Hepatocyte (in vitro differentiated cells): ENCODE data around the gene FRMD3. TPM values are rescaled to one million over a fixed set of nuclear protein-coding genes. Genes with fewer than 3 reads are reported as not detected.

Experiments used
- DNase-seq: peaks from one replicate; pipeline ENCODE4 v3.0.0-alpha.2; 2016; ENCODE audit warnings: low spot score
- H2AFZ ChIP-seq: fragments of 200-600 bp; sonication (generic); 2 replicates; pipeline ENCODE4 v1.6.0; 2016; ENCODE audit warnings: antibody characterized with exemption, mild to moderate bottlenecking
- H3K27ac ChIP-seq: fragments of 200-600 bp; sonication (generic); 2 replicates; pipeline ENCODE4 v1.5.1; 2016; ENCODE audit warnings: mild to moderate bottlenecking
- H3K27me3 ChIP-seq: fragments of 200-600 bp; sonication (generic); 2 replicates; pipeline ENCODE4 v1.6.1; 2016
- H3K36me3 ChIP-seq: fragments of 200-600 bp; sonication (generic); replicated peaks from 2 replicates; pipeline ENCODE4 v1.5.1; 2016; ENCODE audit warnings: low read depth; ENCODE audit not compliant: insufficient read depth
- H3K4me1 ChIP-seq: fragments of 200-600 bp; sonication (generic); 2 replicates; pipeline ENCODE4 v1.5.1; 2016; ENCODE audit warnings: mild to moderate bottlenecking, moderate library complexity; ENCODE audit not compliant: insufficient read depth
- H3K4me2 ChIP-seq: fragments of 200-600 bp; sonication (generic); 2 replicates; pipeline ENCODE4 v1.6.0; 2016
- H3K4me3 ChIP-seq: fragments of 200-600 bp; sonication (generic); 2 replicates; pipeline ENCODE4 v1.5.1; 2016; ENCODE audit warnings: mild to moderate bottlenecking
- H3K79me2 ChIP-seq: fragments of 200-600 bp; sonication (generic); 2 replicates; pipeline ENCODE4 v1.6.0; 2017; ENCODE audit warnings: mild to moderate bottlenecking
- H3K9me2 ChIP-seq: fragments of 200-600 bp; sonication (generic); replicated peaks from 2 replicates; pipeline ENCODE4 v1.6.0; 2017; ENCODE audit warnings: mild to moderate bottlenecking; ENCODE audit not compliant: insufficient read depth
- H3K9me3 ChIP-seq: fragments of 200-600 bp; sonication (generic); 2 replicates; pipeline ENCODE4 v1.5.1; 2016; ENCODE audit warnings: low read depth, mild to moderate bottlenecking
- H4K20me1 ChIP-seq: fragments of 200-600 bp; sonication (generic); 2 replicates; pipeline ENCODE4 v1.6.0; 2016; ENCODE audit warnings: mild to moderate bottlenecking; ENCODE audit not compliant: insufficient read depth, poor library complexity, severe bottlenecking
- EZH2 ChIP-seq: fragments of 200-600 bp; sonication (generic); IDR thresholded peaks from 2 replicates; pipeline ENCODE4 v1.6.1; 2016; ENCODE audit warnings: antibody characterized with exemption, mild to moderate bottlenecking, borderline replicate concordance
- EZH2phosphoT487 ChIP-seq: fragments of 200-600 bp; sonication (generic); IDR thresholded peaks from one replicate; pipeline ENCODE4 v1.6.1; 2018; ENCODE audit warnings: antibody characterized with exemption, mild to moderate bottlenecking, low read depth, moderate library complexity; ENCODE audit not compliant: unreplicated experiment, severe bottlenecking
- WGBS: methylation state at CpG from one replicate; pipeline ENCODE4 v1.1.6; 2016; ENCODE audit warnings: low lambda C conversion rate; ENCODE audit errors: missing lambda C conversion rate; 5-methylcytosine and 5-hydroxymethylcytosine counted together
- polyA plus RNA-seq: library from polyadenylated mRNA; unstranded; fragments of >200 nt; fragmentation: Nextera tagmentation; extraction: Ambion mirVana; gene quantifications from 2 replicates; pipeline ENCODE4 v1.2.1, GENCODE V29; 2016
- total RNA-seq: library from RNA; depleted of rRNA; stranded (reverse); fragments of >200 nt; gene quantifications from 2 replicates; pipeline ENCODE4 v1.2.3, GENCODE V29; 2014
- TF ChIP-seq, protein P1 (sequence below): fragments of 200-600 bp; sonication (generic); IDR thresholded peaks from 2 replicates; pipeline ENCODE4 v1.5.1; 2016; ENCODE audit warnings: antibody characterized with exemption, mild to moderate bottlenecking; ENCODE audit not compliant: poor library complexity

The FRMD3 gene
- total and polyA plus RNA-seq, 2 experiments from 2014 or later: 3.9 to 7.0 TPM

DNA sequence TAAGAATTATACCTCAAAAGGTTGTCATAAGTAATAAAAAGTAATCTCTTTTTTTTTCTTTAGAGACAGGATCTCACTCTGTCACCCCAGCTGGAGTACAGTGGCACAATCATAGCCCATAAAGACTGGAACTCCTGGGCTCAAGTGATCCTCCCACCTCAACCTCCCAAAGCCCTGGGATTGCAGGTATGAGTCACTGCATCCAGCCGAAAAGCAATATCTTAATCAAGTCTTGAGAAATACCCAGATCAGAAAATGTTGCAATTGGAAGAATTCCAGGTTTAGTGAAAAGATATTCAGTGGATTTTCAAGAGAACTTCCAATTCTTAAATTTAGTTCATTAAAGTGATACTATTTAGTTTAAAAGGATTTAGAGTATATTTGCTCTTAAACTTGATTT, 43.8 kb upstream of the FRMD3 start:
- no peaks in the 10 kb centered on the region for H3K9me2 ChIP-seq
- no peaks in the 10 kb centered on the region for H4K20me1 ChIP-seq
- no peak overlapping the region for H3K27ac ChIP-seq
- no peaks in the 10 kb centered on the region for H3K36me3 ChIP-seq
- WGBS: 67% methylated on average over 1 of the region's 1 CpG
- TF ChIP-seq EZH2 (no peak), EZH2phosphoT487 (no peak)
- TF ChIP-seq, protein P1, sequence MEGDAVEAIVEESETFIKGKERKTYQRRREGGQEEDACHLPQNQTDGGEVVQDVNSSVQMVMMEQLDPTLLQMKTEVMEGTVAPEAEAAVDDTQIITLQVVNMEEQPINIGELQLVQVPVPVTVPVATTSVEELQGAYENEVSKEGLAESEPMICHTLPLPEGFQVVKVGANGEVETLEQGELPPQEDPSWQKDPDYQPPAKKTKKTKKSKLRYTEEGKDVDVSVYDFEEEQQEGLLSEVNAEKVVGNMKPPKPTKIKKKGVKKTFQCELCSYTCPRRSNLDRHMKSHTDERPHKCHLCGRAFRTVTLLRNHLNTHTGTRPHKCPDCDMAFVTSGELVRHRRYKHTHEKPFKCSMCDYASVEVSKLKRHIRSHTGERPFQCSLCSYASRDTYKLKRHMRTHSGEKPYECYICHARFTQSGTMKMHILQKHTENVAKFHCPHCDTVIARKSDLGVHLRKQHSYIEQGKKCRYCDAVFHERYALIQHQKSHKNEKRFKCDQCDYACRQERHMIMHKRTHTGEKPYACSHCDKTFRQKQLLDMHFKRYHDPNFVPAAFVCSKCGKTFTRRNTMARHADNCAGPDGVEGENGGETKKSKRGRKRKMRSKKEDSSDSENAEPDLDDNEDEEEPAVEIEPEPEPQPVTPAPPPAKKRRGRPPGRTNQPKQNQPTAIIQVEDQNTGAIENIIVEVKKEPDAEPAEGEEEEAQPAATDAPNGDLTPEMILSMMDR: no peak
- H2AFZ ChIP-seq: no peak overlapping the region
- H3K9me3 ChIP-seq: no peaks in the 10 kb centered on the region
- no peaks in the 10 kb centered on the region for H3K4me1 ChIP-seq
- no peak overlapping the region for H3K4me2 ChIP-seq
- no peaks in the 10 kb centered on the region for H3K27me3 ChIP-seq
- H3K4me3 ChIP-seq: no peak overlapping the region
- no peak for DNase-seq
- H3K79me2 ChIP-seq: no peaks in the 10 kb centered on the region

- 86% methylated on average over 1 of the region's 1 CpG for WGBS
- Histone ChIP-seq H3K27me3 (no peaks in the 10 kb centered on the region), H4K20me1 (no peaks in the 10 kb centered on the region), H3K9me3 (no peaks in the 10 kb centered on the region), H3K4me1 (no peaks in the 10 kb centered on the region), H3K9me2 (no peaks in the 10 kb centered on the region), H2AFZ (no peak overlapping the region), H3K79me2 (no peaks in the 10 kb centered on the region), H3K36me3 (no peaks in the 10 kb centered on the region), H3K4me3 (no peak overlapping the region), H3K27ac (no peak overlapping the region), H3K4me2 (no peak overlapping the region)
- TF ChIP-seq, protein P1: no peak
- TF ChIP-seq EZH2: no peak
- no peak for TF ChIP-seq EZH2phosphoT487
- DNase-seq: no peak
These were observed 36.3 kb upstream of the FRMD3 start for GRCh38 chr9:83574482-83574881.

GRCh38 chr9:83572524-83572923, 34.3 kb upstream of the FRMD3 start:
- H2AFZ ChIP-seq: peak overlapping the region; percentile 60
- no peak overlapping the region for H3K4me3 ChIP-seq
- H3K4me2 ChIP-seq: peak overlapping the region; percentile 54
- peak overlapping the region; percentile 76 for H3K27ac ChIP-seq
- H3K4me1 ChIP-seq: no peaks in the 10 kb centered on the region
- TF ChIP-seq EZH2phosphoT487 (no peak), EZH2 (no peak)
- TF ChIP-seq, protein P1: no peak
- no peaks in the 10 kb centered on the region for H3K9me3 ChIP-seq
- no peaks in the 10 kb centered on the region for H3K36me3 ChIP-seq
- H3K27me3 ChIP-seq: no peaks in the 10 kb centered on the region
- peak; percentile 28 for DNase-seq
- 70% methylated on average over 5 of the region's 5 CpGs for WGBS
- no peaks in the 10 kb centered on the region for H4K20me1 ChIP-seq
- no peaks in the 10 kb centered on the region for H3K79me2 ChIP-seq
- H3K9me2 ChIP-seq: no peaks in the 10 kb centered on the region

- DNase-seq: peak; percentile 43
- Histone ChIP-seq H3K9me3 (no peaks in the 10 kb centered on the region), H3K4me2 (no peak overlapping the region), H3K27me3 (no peaks in the 10 kb centered on the region), H3K27ac (peak overlapping the region; percentile 53), H3K4me3 (no peak overlapping the region), H3K36me3 (no peaks in the 10 kb centered on the region), H3K79me2 (no peaks in the 10 kb centered on the region), H3K4me1 (no peaks in the 10 kb centered on the region), H2AFZ (no peak overlapping the region), H3K9me2 (no peaks in the 10 kb centered on the region), H4K20me1 (no peaks in the 10 kb centered on the region)
- no peak for TF ChIP-seq EZH2phosphoT487
- TF ChIP-seq EZH2: no peak
- TF ChIP-seq, protein P1: no peak
- 56% methylated on average over 1 of the region's 1 CpG for WGBS
These were observed 32.2 kb upstream of the FRMD3 start for GRCh38 chr9:83570359-83570758.
